Stomach (tissue), 9 donors: ENCODE measurements around the gene CA5A. TPM values are rescaled to one million over a fixed set of nuclear protein-coding genes. Genes with fewer than 3 reads are reported as not detected.
"Not testable (repeated sequence)": the region's sequence is repeated elsewhere in the genome, so short reads cannot be mapped to it uniquely, and the experiment has no call there.

Source experiments
- DNase-seq, 2 donors: peaks; one replicate each; pipeline versions ENCODE4 v3.0.0 to v3.0.0-alpha.2; 2013 to 2019
- H3K27ac ChIP-seq, 5 donors: fragments of 200-600 bp in 4 of 5; sonication (generic) in 4 of 5; one replicate each; pipeline ENCODE4 v1.5.1; 2013 to 2019; ENCODE audit warnings: mild to moderate bottlenecking in 1 of 5, moderate library complexity in 1 of 5
- H3K27me3 ChIP-seq, 3 donors: fragments of 200-600 bp; sonication (generic); one replicate each; pipeline ENCODE4 v1.5.1; 2017 to 2019; ENCODE audit warnings: mixed run types in 1 of 3
- H3K36me3 ChIP-seq, 4 donors: fragments of 200-600 bp; sonication (generic); 1 replicate in 3 of 4; 2 replicates in 1 of 4; pipeline ENCODE4 v1.5.1; 2016 to 2019
- H3K4me1 ChIP-seq, 4 donors: fragments of 200-600 bp; sonication (generic); one replicate each; pipeline ENCODE4 v1.5.1; 2016 to 2019
- H3K4me3 ChIP-seq, 4 donors: fragments of 200-600 bp; sonication (generic) in 3 of 4; one replicate each; pipeline ENCODE4 v1.5.1; 2016 to 2019; ENCODE audit warnings: mild to moderate bottlenecking in 1 of 4
- H3K9me3 ChIP-seq, 4 donors: fragments of 200-600 bp; sonication (generic); one replicate each; pipeline ENCODE4 v1.5.1; 2016 to 2019
- POLR2AphosphoS5 ChIP-seq, 3 donors: sonication (generic); formaldehyde crosslinking; IDR thresholded peaks; one replicate each; pipeline ENCODE4 v1.6.1; 2016; ENCODE audit warnings: antibody characterized with exemption in 3 of 3
- WGBS, 5 donors: extraction: QIAGEN DNeasy Blood & Tissue Kit in 3 of 5; methylation state at CpG; one replicate each; pipeline versions ENCODE4 v1.1.5 to v1.1.7; 2013 to 2018; 5-methylcytosine and 5-hydroxymethylcytosine counted together
- intact Hi-C: fragments of 100-400 bp; cut with DNase I; formaldehyde crosslinking; loops from one replicate; pipeline ENCODE4 v1.15.1; 2023; ENCODE audit warnings: low total_unique reads
- polyA plus RNA-seq, 3 donors: library from polyadenylated mRNA; stranded (reverse); fragments of 200-250 nt; gene quantifications; one replicate each; pipeline ENCODE4 v1.2.3, GENCODE V29; 2013
- total RNA-seq, 5 donors: library from RNA; depleted of rRNA; stranded (reverse); fragments of >200 nt; gene quantifications; one replicate each; pipeline versions ENCODE4 v1.1.0 to v1.2.3, GENCODE V29; 2014 to 2016
- TF ChIP-seq, protein P1 (sequence below), 7 experiments: fragments of 450-650 bp in 4 of 7; fragments of 200-600 bp in 3 of 7; sonication (generic) in 3 of 7; IDR thresholded peaks; one replicate each; pipeline ENCODE4 v1.5.1; 2016 to 2019; ENCODE audit warnings: antibody characterized with exemption in 7 of 7, control low read depth in 2 of 7, mild to moderate bottlenecking in 1 of 7
- donor health status: healthy with polysubstance abuse.
- donor health status: Bipolar disorder and iron deficiency.
- donor health status: healthy.

The CA5A gene
- total and polyA plus RNA-seq, 8 donors, result not detected

DNA sequence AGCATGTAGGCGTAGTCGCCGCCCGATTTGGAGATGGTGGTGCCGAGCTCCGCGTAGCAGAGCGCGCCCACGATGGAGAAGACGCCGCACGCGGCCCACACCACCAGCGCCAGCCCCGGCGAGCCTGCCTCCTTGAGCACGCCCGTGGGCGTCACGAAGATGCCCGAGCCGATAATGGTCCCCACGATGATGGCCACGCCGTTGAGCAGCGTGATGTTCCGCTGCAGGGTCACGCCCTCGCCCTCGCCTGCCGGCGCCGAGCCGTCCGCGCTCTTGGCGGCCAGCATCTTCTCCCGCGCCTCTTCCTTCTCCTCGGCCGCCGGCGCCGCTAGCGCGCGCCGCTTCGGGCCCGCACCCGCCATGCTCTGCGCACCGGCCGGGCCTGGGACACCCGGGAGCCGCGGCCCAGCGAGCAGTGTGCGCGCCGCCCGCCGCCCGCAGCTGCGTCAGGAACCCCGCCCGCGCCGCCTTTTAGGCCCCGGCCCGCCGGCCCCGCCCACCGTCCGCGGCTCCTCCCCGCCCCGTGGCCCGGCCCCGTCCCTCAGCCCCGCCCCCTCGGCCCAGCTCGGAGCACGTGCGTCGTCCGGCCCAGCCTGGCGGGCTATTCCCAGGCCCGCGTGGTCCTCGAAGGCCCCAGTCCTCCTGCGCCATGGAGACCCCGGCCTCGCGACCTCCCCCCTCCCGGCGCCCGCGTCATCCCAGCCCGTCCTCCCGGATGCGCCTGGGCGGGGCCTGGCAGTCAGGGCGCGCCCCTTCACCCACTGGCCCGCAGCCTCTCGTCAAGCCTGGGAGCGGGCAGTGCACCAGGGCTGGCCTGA, 67.1 kb downstream of the CA5A start, which contains the start of gene SLC7A5:
Gene SLC7A5, minus strand, starts transcription at position 447 of the 818 bp plus-strand sequence. Its CDS starts 85 bp downstream, at position 362.
- intact Hi-C loops, H3K36me3 ChIP-seq, H3K9me3 ChIP-seq: not testable (repeated sequence)
- Histone ChIP-seq H3K4me1 (peaks cover 29 to 77% (median 36%) of the 10 kb centered on the region in 4 donors), H3K27ac (peak within 1 kb of the TSS; percentile 67 to 89 (median 85)), H3K27me3 (peaks cover 0 to 15% (median 0%) of the 10 kb centered on the region in 3 donors), H3K4me3 (peak within 1 kb of the TSS; percentile 50 to 59 (median 52))
- WGBS, 5 donors, result 1 to 9% (median 6%) methylated on average over 28 to 109 of the region's 109 CpGs
- peak in 2 of 3 donors; percentile 70 to 89 for TF ChIP-seq POLR2AphosphoS5 (IDR thresholded peaks at IDR 0.05)
- peak; percentile 91 for DNase-seq

DNA sequence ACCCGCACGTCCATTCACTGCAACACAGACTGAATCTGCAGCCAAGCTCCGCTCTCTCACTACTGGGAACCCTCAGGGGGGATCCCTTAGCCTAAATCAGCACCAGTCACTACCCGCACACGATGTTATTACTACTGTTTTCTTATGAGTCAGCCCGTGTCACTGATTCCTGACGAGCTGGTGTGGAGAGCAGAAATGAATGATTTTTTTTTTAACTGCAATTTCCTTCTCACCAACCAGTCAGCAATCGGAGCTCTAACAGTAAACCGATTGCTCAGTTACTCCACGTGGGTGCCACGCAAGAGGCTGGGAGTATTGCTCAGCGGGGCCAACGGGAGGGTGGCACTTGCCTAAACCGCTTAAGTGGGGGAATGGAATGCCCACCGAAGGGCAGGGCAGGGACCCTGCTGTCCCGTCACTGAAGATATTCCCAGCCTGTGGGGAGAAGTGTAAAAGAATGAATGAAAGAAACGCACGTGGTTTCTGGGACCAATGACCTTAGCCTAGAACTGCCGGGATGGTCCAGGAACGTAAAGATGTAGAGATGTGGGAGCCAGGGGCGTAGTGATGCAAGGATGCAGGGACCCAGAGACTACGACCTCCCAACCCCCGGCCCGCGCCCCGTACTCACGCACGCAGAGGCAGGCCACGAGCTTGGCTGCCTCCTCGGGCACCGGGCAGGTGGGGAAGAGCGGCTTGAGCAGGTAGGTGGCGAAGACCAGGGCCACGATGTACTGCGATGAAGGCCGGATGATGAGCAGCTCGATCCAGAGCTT, 67.9 kb downstream of the CA5A start:
- peaks cover 38 to 86% (median 44%) of the 10 kb centered on the region in 4 donors for H3K4me1 ChIP-seq
- peak overlapping the region; percentile 54 to 89 (median 85) for H3K27ac ChIP-seq
- intact Hi-C loops, H3K36me3 ChIP-seq, H3K9me3 ChIP-seq, H3K27me3 ChIP-seq: not testable (repeated sequence)
- WGBS, 5 donors, result 4 to 12% (median 5%) methylated on average over 32 to 37 of the region's 37 CpGs
- H3K4me3 ChIP-seq, result peak overlapping the region; percentile 50 to 59 (median 52)
- DNase-seq, result peak in 1 of 2 donors; percentile 76
- peak in 2 of 3 donors; percentile 2 to 69 for TF ChIP-seq POLR2AphosphoS5 (IDR thresholded peaks at IDR 0.05)

DNA sequence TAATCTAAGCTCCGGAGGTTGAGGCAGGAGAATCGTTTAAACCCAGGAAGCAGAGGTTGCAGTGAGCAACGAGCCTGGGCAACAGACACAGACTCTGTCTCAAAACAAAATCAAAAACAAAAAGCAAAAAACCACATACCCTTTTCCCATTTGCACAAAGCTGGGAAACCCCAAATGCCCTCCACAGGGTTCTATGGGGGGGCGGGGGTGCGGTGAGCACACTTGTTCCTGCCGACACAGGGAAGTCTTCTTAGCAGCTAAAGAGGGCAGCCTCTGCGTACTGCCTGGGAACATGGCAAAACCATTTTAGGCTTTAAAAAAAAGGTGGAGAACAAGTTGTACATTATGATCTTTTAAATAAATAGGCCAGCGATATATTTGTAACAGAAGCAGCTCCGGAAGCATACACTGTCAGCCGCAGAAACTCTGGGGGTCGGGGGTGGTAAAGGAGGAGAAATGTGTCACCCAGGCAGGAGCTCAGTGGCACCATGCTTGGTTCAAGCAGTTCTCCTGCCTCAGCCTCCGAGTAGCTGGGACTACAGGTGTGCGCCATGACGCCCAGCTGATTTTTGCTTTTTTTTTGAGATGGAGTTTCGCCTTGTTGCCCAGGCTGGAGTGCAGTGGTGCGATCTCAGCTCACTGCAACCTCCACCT, 70.3 kb downstream of the CA5A start:
- DNase-seq, result peak in 1 of 2 donors; percentile 8
- intact Hi-C loops, H3K36me3 ChIP-seq, H3K9me3 ChIP-seq, H3K27me3 ChIP-seq: not testable (repeated sequence)
- whole genome bisulfite sequencing, 5 donors, result 28 to 51% (median 45%) methylated on average over 16 of the region's 16 CpGs
- Histone ChIP-seq H3K27ac (peak overlapping the region; percentile 53 to 89 (median 85)), H3K4me1 (peaks cover 46 to 97% (median 61%) of the 10 kb centered on the region in 4 donors), H3K4me3 (peak overlapping the region; percentile 24 to 54 (median 50))

DNA sequence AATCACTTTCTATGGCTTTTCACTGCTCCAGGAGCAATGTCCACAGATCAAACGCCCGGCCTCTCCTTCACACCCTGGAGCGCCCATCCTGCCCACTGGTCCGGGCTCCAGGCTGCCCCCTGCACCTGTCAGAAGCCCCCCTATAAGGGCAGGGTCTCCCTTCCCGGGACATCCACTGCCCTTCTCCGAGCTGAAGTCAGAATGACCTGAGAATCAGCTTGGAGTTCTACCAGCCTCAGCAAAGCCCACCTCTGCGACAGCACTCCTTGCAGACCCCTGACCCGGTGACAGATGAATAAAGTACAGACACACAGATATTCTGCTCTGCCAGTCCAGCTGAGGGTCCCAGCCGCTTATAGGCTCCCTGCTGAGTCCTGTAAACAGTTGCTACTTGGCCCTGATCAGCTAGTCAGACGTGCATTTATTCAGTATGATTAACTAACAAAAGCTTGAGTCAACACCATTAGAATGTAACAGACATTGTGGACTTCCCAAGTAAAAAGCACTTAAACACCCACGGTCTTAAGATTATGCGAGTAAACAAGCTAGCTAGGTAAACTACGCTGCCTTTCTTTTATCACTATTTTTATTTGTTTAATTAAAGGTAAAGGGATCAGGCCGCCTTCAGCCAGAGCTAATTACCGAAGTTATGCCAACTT, 71.9 kb downstream of the CA5A start:
- Histone ChIP-seq H3K4me3 (peak overlapping the region in 3 of 4 donors; percentile 4 to 29 (median 5)), H3K27ac (peak overlapping the region; percentile 61 to 89 (median 85)), H3K27me3 (no peaks in the 10 kb centered on the region), H3K4me1 (peaks cover 57 to 96% (median 74%) of the 10 kb centered on the region in 4 donors), H3K9me3 (no peaks in the 10 kb centered on the region), H3K36me3 (no peaks in the 10 kb centered on the region)
- intact Hi-C loops, result no loop called here
- 28 to 54% (median 38%) methylated on average over 15 of the region's 15 CpGs for WGBS, 5 donors
- DNase-seq, result peak in 1 of 2 donors; percentile 76
- TF ChIP-seq, protein P1, sequence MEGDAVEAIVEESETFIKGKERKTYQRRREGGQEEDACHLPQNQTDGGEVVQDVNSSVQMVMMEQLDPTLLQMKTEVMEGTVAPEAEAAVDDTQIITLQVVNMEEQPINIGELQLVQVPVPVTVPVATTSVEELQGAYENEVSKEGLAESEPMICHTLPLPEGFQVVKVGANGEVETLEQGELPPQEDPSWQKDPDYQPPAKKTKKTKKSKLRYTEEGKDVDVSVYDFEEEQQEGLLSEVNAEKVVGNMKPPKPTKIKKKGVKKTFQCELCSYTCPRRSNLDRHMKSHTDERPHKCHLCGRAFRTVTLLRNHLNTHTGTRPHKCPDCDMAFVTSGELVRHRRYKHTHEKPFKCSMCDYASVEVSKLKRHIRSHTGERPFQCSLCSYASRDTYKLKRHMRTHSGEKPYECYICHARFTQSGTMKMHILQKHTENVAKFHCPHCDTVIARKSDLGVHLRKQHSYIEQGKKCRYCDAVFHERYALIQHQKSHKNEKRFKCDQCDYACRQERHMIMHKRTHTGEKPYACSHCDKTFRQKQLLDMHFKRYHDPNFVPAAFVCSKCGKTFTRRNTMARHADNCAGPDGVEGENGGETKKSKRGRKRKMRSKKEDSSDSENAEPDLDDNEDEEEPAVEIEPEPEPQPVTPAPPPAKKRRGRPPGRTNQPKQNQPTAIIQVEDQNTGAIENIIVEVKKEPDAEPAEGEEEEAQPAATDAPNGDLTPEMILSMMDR (IDR thresholded peaks at IDR 0.05), result no peak
- peak in 1 of 3 donors; percentile 28 for TF ChIP-seq POLR2AphosphoS5 (IDR thresholded peaks at IDR 0.05)

DNA sequence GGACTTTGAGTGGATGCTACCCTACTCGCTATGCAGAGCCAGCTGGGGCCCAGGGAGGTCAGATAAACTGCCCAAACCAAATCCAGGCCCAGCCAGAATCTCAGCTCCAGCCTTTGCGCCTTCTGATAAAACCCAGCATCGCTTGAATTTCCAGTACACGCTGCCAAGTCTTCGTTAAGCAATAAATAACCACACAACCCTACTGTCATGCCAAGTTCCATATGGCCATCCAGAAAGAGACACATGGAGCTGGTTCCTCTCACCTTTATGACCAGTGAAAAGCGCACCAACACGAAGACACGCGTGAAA, 73.0 kb downstream of the CA5A start:
- H3K4me3 ChIP-seq, intact Hi-C loops, H3K9me3 ChIP-seq, H3K36me3 ChIP-seq, H3K27me3 ChIP-seq: not testable (repeated sequence)
- peak in 1 of 3 donors; percentile 6 for TF ChIP-seq POLR2AphosphoS5 (IDR thresholded peaks at IDR 0.05)
- DNase-seq, result peak in 1 of 2 donors; percentile 68
- H3K27ac ChIP-seq, result peak overlapping the region; percentile 70 to 89 (median 85)
- WGBS, 5 donors, result 33 to 75% (median 45%) methylated on average over 9 of the region's 9 CpGs
- H3K4me1 ChIP-seq, result peaks cover 60 to 99% (median 81%) of the 10 kb centered on the region in 4 donors

DNA sequence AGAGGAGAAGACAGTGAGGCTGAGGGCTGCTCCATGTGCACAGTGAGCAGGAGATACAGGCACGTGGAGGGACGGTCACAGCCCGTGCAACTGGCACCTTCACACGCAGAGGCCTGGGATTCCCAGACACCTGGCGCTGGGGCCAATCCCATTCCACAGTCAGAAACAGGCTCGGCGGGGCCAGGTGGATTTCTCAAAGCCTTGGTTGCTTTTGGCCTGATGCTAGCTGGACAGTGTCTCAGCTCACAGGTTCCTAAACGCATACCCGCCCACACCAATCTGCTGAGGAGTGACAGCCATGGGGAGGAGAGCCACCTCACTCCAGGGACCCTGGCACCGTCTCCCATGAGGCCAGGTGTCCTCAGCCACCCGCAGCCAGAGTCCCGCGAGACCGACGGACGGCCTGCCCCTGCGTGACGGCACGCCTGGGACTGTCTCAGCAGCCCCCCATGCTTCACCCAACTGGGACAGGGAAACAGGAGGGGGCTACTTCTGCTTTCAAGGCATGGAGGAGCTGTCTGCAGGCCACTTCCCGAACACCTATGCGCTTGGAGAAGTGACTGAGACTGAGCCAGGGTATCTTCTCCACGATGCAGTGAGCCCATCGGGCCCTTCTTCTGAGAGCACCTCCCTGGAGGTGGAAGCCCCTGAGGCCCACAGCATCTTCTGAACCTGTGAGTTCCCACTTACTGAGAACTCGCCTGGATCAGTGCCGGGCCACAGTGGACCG, 73.6 kb downstream of the CA5A start:
- H3K4me1 ChIP-seq, result peaks cover 65 to 99% (median 84%) of the 10 kb centered on the region in 4 donors
- intact Hi-C loops, H3K36me3 ChIP-seq, H3K4me3 ChIP-seq, H3K9me3 ChIP-seq, H3K27me3 ChIP-seq: not testable (repeated sequence)
- H3K27ac ChIP-seq, result peak overlapping the region; percentile 70 to 89 (median 85)
- DNase-seq, result peak in 1 of 2 donors; percentile 61
- WGBS, 5 donors, result 27 to 71% (median 44%) methylated on average over 10 to 26 of the region's 26 CpGs

DNA sequence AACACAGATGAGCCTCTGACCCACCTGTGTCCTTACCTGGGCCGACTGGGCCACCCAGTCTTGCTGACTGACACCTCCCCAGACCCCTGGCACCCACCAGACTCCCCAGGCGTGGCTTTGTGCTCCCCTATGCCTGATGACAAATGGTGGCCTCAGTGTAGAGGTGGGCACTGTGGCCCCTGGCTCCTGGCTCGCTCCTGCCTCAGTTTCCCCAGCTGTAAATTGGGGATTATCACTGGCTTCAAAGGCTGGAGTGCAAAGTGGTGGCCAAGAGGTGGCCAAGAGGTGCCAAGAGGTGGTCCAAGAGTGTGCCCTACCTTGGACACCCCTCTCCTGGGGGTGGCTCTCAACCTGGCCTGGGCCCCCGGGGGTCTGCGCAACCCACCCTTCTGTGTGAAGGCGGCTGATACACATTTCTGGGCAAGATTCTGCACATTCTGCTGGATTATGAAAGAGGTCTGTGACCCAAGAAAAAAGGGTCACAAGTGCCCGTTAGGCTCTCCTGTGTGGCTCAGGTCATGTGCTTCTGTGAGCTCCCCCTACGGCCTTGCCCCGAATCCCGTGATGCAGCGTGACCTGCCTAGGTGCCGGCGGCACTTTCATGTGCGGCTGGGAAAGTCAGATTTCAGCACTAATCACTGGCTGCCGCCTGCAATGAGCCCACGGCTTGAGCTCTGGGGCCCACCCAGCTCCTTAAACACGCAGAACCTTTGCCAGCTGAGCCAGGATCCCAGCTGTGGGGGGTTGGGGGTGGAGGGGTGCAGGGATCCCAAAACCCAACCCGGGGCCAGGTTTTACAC, 74.8 kb downstream of the CA5A start:
- Histone ChIP-seq H3K4me1 (peaks cover 76 to 99% (median 93%) of the 10 kb centered on the region in 4 donors), H3K27ac (peak overlapping the region; percentile 70 to 89 (median 85))
- H3K27me3 ChIP-seq, intact Hi-C loops, H3K36me3 ChIP-seq, H3K4me3 ChIP-seq, H3K9me3 ChIP-seq: not testable (repeated sequence)
- peak; percentile 81 to 83 for DNase-seq
- WGBS, 5 donors, result 36 to 68% (median 60%) methylated on average over 15 to 18 of the region's 18 CpGs
